H9 (cell line): ENCODE data around the gene ARHGAP45. TPM values are rescaled to one million over a fixed set of nuclear protein-coding genes. Genes with fewer than 3 reads are reported as not detected.

Experiments
- DNase-seq: peaks from one replicate; pipeline ENCODE4 v3.0.0-alpha.2; 2017
- H2AFZ ChIP-seq: one replicate; pipeline ENCODE4 v1.6.1; 2013; ENCODE audit warnings: mild to moderate bottlenecking, low read length, control low read depth, moderate library complexity
- H2AK5ac ChIP-seq: 2 replicates; pipeline ENCODE4 v1.6.1; 2013; ENCODE audit warnings: low read length, control low read depth, mixed read lengths; ENCODE audit not compliant: insufficient read length
- H2BK120ac ChIP-seq: one replicate; pipeline ENCODE4 v1.6.1; 2013; ENCODE audit warnings: low read depth, mild to moderate bottlenecking, low read length, control low read depth, inconsistent platforms; ENCODE audit not compliant: poor library complexity, severe bottlenecking
- H2BK12ac ChIP-seq: 2 replicates; pipeline ENCODE4 v1.6.1; 2013; ENCODE audit warnings: low read length, control low read depth, mixed read lengths, low read depth; ENCODE audit not compliant: insufficient read length
- H2BK15ac ChIP-seq: 2 replicates; pipeline ENCODE4 v1.6.1; 2013; ENCODE audit warnings: low read depth, low read length, control low read depth
- H2BK20ac ChIP-seq: one replicate; pipeline ENCODE4 v1.6.1; 2013; ENCODE audit warnings: low read depth, mild to moderate bottlenecking, low read length, control low read depth, inconsistent platforms; ENCODE audit not compliant: poor library complexity, severe bottlenecking
- H2BK5ac ChIP-seq: 2 replicates; pipeline ENCODE4 v1.6.1; 2013; ENCODE audit warnings: low read length, control low read depth, mixed read lengths; ENCODE audit not compliant: insufficient read length
- H3K14ac ChIP-seq: 2 replicates; pipeline ENCODE4 v1.6.1; 2013; ENCODE audit warnings: low read length, control low read depth; ENCODE audit not compliant: insufficient read depth
- H3K18ac ChIP-seq: 2 replicates; pipeline ENCODE4 v1.6.1; 2013; ENCODE audit warnings: low read depth, mild to moderate bottlenecking, mixed read lengths, low read length, control low read depth; ENCODE audit not compliant: insufficient read length
- H3K23ac ChIP-seq: 2 replicates; pipeline ENCODE4 v1.6.1; 2013; ENCODE audit warnings: low read length, control low read depth, mixed read lengths, low read depth; ENCODE audit not compliant: insufficient read length
- H3K23me2 ChIP-seq: 2 replicates; pipeline ENCODE4 v1.6.1; 2013; ENCODE audit warnings: low read depth, mild to moderate bottlenecking, mixed read lengths, low read length, control low read depth; ENCODE audit not compliant: insufficient read length, poor library complexity, severe bottlenecking
- H3K27ac ChIP-seq: 2 replicates; pipeline ENCODE4 v1.5.1; 2013; ENCODE audit warnings: low read length, control low read depth, mixed read lengths, low read depth; ENCODE audit not compliant: insufficient read length
- H3K27me3 ChIP-seq: 2 replicates; pipeline ENCODE4 v1.6.1; 2013; ENCODE audit warnings: low read length, control low read depth, inconsistent platforms; ENCODE audit not compliant: insufficient read depth
- H3K4ac ChIP-seq: 2 replicates; pipeline ENCODE4 v1.6.1; 2013; ENCODE audit warnings: low read depth, mild to moderate bottlenecking, control low read depth, inconsistent platforms, low read length, moderate library complexity
- H3K4me1 ChIP-seq: 2 replicates; pipeline ENCODE4 v1.6.1; 2013; ENCODE audit warnings: low read length, control low read depth, inconsistent platforms; ENCODE audit not compliant: insufficient read depth
- H3K4me2 ChIP-seq: 2 replicates; pipeline ENCODE4 v1.6.1; 2013; ENCODE audit warnings: low read length, control low read depth, mixed read lengths; ENCODE audit not compliant: insufficient read length, insufficient read depth
- H3K56ac ChIP-seq: 2 replicates; pipeline ENCODE4 v1.6.1; 2013; ENCODE audit warnings: low read depth, mild to moderate bottlenecking, mixed read lengths, low read length, control low read depth; ENCODE audit not compliant: insufficient read length
- H3K79me1 ChIP-seq: 2 replicates; pipeline ENCODE4 v1.6.1; 2013; ENCODE audit warnings: low read depth, mild to moderate bottlenecking, moderate library complexity, low read length, control low read depth, inconsistent platforms; ENCODE audit not compliant: insufficient read depth, poor library complexity, severe bottlenecking
- H3K79me2 ChIP-seq: 2 replicates; pipeline ENCODE4 v1.6.1; 2013; ENCODE audit warnings: low read length, control low read depth, inconsistent platforms; ENCODE audit not compliant: insufficient read depth
- H3K9ac ChIP-seq: 2 replicates; pipeline ENCODE4 v1.6.1; 2013; ENCODE audit warnings: low read length, control low read depth, mixed read lengths; ENCODE audit not compliant: insufficient read length; ENCODE audit errors: extremely low read depth
- H3K9me3 ChIP-seq: one replicate; pipeline ENCODE4 v1.6.1; 2013; ENCODE audit warnings: low read depth, low read length, inconsistent platforms; ENCODE audit not compliant: control insufficient read depth
- H3T11ph ChIP-seq: one replicate; pipeline ENCODE4 v1.6.1; 2013; ENCODE audit warnings: mild to moderate bottlenecking, low read length, control low read depth, inconsistent platforms
- H4K20me1 ChIP-seq: one replicate; pipeline ENCODE4 v1.6.1; 2013; ENCODE audit not compliant: control insufficient read depth, insufficient read length, insufficient read depth
- H4K5ac ChIP-seq: 2 replicates; pipeline ENCODE4 v1.6.1; 2013; ENCODE audit warnings: low read depth, mild to moderate bottlenecking, mixed read lengths, low read length, control low read depth; ENCODE audit not compliant: insufficient read length
- H4K8ac ChIP-seq: replicated peaks from 2 replicates; pipeline ENCODE4 v1.6.1; 2013; ENCODE audit warnings: low read length, control low read depth, mixed read lengths, low read depth; ENCODE audit not compliant: insufficient read length
- H4K91ac ChIP-seq: 2 replicates; pipeline ENCODE4 v1.6.1; 2013; ENCODE audit warnings: low read depth, mild to moderate bottlenecking, moderate library complexity, mixed read lengths, low read length, control low read depth; ENCODE audit not compliant: insufficient read length
- H3K27ac Mint-ChIP-seq, 3 experiments: 2 replicates in 2 of 3; 3 replicates in 1 of 3; pipeline ENCODE4 v1.8.0; 2020 to 2021; ENCODE audit warnings: mixed read lengths in 3 of 3, mild to moderate bottlenecking in 1 of 3, moderate library complexity in 1 of 3
- H3K27me3 Mint-ChIP-seq: 2 replicates; pipeline ENCODE4 v1.8.0; 2021; ENCODE audit warnings: low read depth, mild to moderate bottlenecking, moderate library complexity, mixed read lengths
- H3K36me3 Mint-ChIP-seq, 3 experiments: 2 replicates in 2 of 3; 3 replicates in 1 of 3; pipeline ENCODE4 v1.8.0; 2020 to 2021; ENCODE audit warnings: low read depth in 3 of 3, mixed read lengths in 3 of 3; ENCODE audit not compliant: insufficient read depth in 1 of 3
- H3K4me1 Mint-ChIP-seq, 2 experiments: 2 replicates each; pipeline ENCODE4 v1.8.0; 2020; ENCODE audit warnings: mixed read lengths in 2 of 2
- H3K4me3 Mint-ChIP-seq, 2 experiments: 2 replicates in 1 of 2; 3 replicates in 1 of 2; pipeline ENCODE4 v1.8.0; 2020 to 2021; ENCODE audit warnings: mild to moderate bottlenecking in 2 of 2, mixed read lengths in 2 of 2, moderate library complexity in 1 of 2
- H3K9me3 Mint-ChIP-seq, 2 experiments: 2 replicates in 1 of 2; 3 replicates in 1 of 2; pipeline ENCODE4 v1.8.0; 2020; ENCODE audit warnings: mild to moderate bottlenecking in 2 of 2, mixed read lengths in 2 of 2, moderate library complexity in 1 of 2
- WGBS: extraction: QIAGEN DNeasy Blood & Tissue Kit; methylation state at CpG from one replicate; pipeline ENCODE4 v1.1.7; 2013; ENCODE audit warnings: missing lambda C conversion rate, low lambda C conversion rate, mixed read lengths; ENCODE audit not compliant: insufficient read length; ENCODE audit errors: extremely low coverage; 5-methylcytosine and 5-hydroxymethylcytosine counted together
- total RNA-seq: library from RNA; stranded (reverse); gene quantifications from 2 replicates; pipeline ENCODE4 v1.2.1, GENCODE V29; 2021
- TF ChIP-seq, protein P1 (sequence below): fragments of 200-600 bp; sonication (generic); conservative IDR thresholded peaks from 3 replicates; pipeline ENCODE4 v1.8.0; 2021; ENCODE audit warnings: antibody characterized with exemption, mild to moderate bottlenecking

The ARHGAP45 gene
- total RNA-seq, 1 experiment from 2014 or later, result 39.8 TPM

DNA sequence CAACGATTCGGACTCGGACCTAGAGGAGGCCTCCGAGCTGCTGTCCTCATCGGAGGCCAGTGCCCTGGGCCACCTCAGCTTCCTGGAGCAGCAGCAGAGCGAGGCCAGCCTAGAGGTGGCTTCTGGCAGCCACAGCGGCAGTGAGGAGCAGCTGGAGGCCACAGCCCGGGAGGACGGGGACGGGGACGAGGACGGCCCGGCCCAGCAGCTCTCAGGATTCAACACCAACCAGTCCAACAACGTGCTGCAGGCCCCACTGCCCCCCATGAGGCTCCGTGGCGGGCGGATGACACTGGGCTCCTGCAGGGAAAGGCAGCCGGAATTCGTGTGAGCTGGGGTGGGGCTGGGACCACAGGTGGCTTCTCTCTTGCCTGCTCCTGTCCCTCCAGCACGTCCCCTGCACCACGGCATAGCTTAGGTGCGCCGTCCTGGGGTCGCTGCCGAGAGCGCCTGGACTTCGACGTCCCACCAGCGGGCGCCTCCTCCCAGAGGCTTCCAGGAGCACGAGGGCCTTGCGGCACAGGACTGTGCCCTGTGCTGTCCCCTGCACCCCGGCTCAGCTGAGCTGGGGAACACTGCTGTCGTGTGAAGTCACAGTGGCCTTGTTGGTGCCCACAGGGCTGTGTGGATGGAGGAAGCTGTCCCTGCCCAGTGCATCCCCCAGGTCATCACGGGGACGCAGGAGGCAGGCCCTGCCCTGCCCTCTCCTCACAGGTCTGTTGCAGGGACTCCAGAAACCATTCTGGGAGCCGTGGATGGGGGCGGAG is 18.9 kb downstream of the ARHGAP45 start:
- Histone ChIP-seq H3K27ac (no peak overlapping the region), H4K5ac (no peak overlapping the region), H3K4me1 (no peaks in the 10 kb centered on the region), H4K91ac (no peak overlapping the region), H2BK5ac (no peak overlapping the region), H3K4me2 (no peak overlapping the region), H2BK120ac (no peak overlapping the region), H4K20me1 (no peaks in the 10 kb centered on the region), H3K18ac (no peak overlapping the region), H3K9me3 (no peaks in the 10 kb centered on the region), H2BK12ac (no peak overlapping the region), H3K27me3 (no peaks in the 10 kb centered on the region), H4K8ac (no peak overlapping the region), H3T11ph (no peak overlapping the region), H3K4ac (no peak overlapping the region), H3K56ac (no peak overlapping the region), H3K79me1 (no peaks in the 10 kb centered on the region), H2BK20ac (no peak overlapping the region), H2AFZ (no peak overlapping the region), H3K9ac (no peak overlapping the region), H3K79me2 (no peaks in the 10 kb centered on the region), H2AK5ac (no peak overlapping the region), H3K23me2 (no peaks in the 10 kb centered on the region), H2BK15ac (no peak overlapping the region), H3K14ac (no peak overlapping the region; the same call in 1 of the 2 replicates), H3K23ac (no peak overlapping the region)
- Mint-ChIP-seq H3K9me3 (no peaks in the 10 kb centered on the region), H3K4me1 (peaks cover 3 to 7% of the 10 kb centered on the region in 2 experiments; a peak in 2 of 4 replicates), H3K27me3 (peaks cover 1% of the 10 kb centered on the region; the same call in 1 of the 2 replicates), H3K27ac (peak overlapping the region in 2 of 3 experiments; percentile 59 to 80; a peak in 2 of 7 replicates), H3K4me3 (no peak overlapping the region; a peak in 1 of 5 replicates), H3K36me3 (peaks cover 16 to 39% (median 36%) of the 10 kb centered on the region in 3 experiments; a peak in 6 of 7 replicates)
- TF ChIP-seq, protein P1, sequence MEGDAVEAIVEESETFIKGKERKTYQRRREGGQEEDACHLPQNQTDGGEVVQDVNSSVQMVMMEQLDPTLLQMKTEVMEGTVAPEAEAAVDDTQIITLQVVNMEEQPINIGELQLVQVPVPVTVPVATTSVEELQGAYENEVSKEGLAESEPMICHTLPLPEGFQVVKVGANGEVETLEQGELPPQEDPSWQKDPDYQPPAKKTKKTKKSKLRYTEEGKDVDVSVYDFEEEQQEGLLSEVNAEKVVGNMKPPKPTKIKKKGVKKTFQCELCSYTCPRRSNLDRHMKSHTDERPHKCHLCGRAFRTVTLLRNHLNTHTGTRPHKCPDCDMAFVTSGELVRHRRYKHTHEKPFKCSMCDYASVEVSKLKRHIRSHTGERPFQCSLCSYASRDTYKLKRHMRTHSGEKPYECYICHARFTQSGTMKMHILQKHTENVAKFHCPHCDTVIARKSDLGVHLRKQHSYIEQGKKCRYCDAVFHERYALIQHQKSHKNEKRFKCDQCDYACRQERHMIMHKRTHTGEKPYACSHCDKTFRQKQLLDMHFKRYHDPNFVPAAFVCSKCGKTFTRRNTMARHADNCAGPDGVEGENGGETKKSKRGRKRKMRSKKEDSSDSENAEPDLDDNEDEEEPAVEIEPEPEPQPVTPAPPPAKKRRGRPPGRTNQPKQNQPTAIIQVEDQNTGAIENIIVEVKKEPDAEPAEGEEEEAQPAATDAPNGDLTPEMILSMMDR, result no peak
- DNase-seq, result no peak
- no CpG with 5 or more reads among the region's 38 CpGs for WGBS
